HEK293T (cell line): Measurements from ENCODE around the gene LAMC2.
A peak's percentile ranks its signal among the peaks of the same experiment; 100 is the strongest.

Source experiments
- CTCF ChIA-PET: fragments of 350-600 bp; formaldehyde crosslinking; extraction: SDS; loops from one replicate; lab custom pipeline; 2021; ENCODE audit warnings: antibody characterized with exemption, inconsistent platforms; lab: Yijun Ruan, JAX
- POLR2A ChIA-PET: fragments of 350-600 bp; formaldehyde crosslinking; extraction: SDS; loops from one replicate; lab custom pipeline; 2020; ENCODE audit warnings: antibody characterized with exemption, inconsistent platforms; lab: Yijun Ruan, JAX
- DNase-seq: peaks from one replicate; pipeline ENCODE4 v3.0.0; 2012; ENCODE audit warnings: mixed read lengths; ENCODE audit errors: extremely low spot score
- ARNT ChIP-seq: fragments of 450-650 bp; IDR thresholded peaks from 2 replicates; pipeline ENCODE4 v1.6.1; 2017; ENCODE audit warnings: mild to moderate bottlenecking
- BHLHE40 ChIP-seq: fragments of 450-650 bp; IDR thresholded peaks from 2 replicates; pipeline ENCODE4 v1.6.1; 2016; ENCODE audit warnings: mild to moderate bottlenecking, moderate library complexity, borderline replicate concordance
- CTBP1 ChIP-seq: fragments of 450-650 bp; IDR thresholded peaks from 2 replicates; pipeline ENCODE4 v1.6.1; 2016; ENCODE audit warnings: borderline replicate concordance
- ELF4 ChIP-seq: fragments of 450-650 bp; IDR thresholded peaks from 2 replicates; pipeline ENCODE4 v1.6.1; 2017; ENCODE audit warnings: antibody characterized with exemption
- FOXA1 ChIP-seq: fragments of 450-650 bp; IDR thresholded peaks from 2 replicates; pipeline ENCODE4 v1.6.1; 2016; ENCODE audit warnings: mild to moderate bottlenecking
- FOXK2 ChIP-seq: fragments of 450-650 bp; IDR thresholded peaks from 2 replicates; pipeline ENCODE4 v1.6.1; 2016; ENCODE audit warnings: mild to moderate bottlenecking
- FOXM1 ChIP-seq: fragments of 450-650 bp; IDR thresholded peaks from 2 replicates; pipeline ENCODE4 v1.6.1; 2017; ENCODE audit warnings: mild to moderate bottlenecking, borderline replicate concordance
- HDGF ChIP-seq: fragments of 450-650 bp; IDR thresholded peaks from 2 replicates; pipeline ENCODE4 v1.6.1; 2017; ENCODE audit warnings: antibody characterized with exemption, borderline replicate concordance
- L3MBTL2 ChIP-seq: fragments of 450-650 bp; conservative IDR thresholded peaks from 2 replicates; pipeline ENCODE4 v1.6.1; 2016; ENCODE audit warnings: mild to moderate bottlenecking
- LEF1 ChIP-seq: fragments of 450-650 bp; IDR thresholded peaks from 2 replicates; pipeline ENCODE4 v1.6.1; 2017; ENCODE audit warnings: mild to moderate bottlenecking, borderline replicate concordance
- NFRKB ChIP-seq: fragments of 450-650 bp; IDR thresholded peaks from 2 replicates; pipeline ENCODE4 v1.6.1; 2016; ENCODE audit warnings: mild to moderate bottlenecking, moderate library complexity
- SP1 ChIP-seq: fragments of 450-650 bp; IDR thresholded peaks from 2 replicates; pipeline ENCODE4 v1.6.1; 2017
- SUZ12 ChIP-seq: fragments of 450-650 bp; IDR thresholded peaks from 2 replicates; pipeline ENCODE4 v1.6.1; 2016; ENCODE audit warnings: mild to moderate bottlenecking
- TARDBP ChIP-seq: fragments of 450-650 bp; IDR thresholded peaks from 2 replicates; pipeline ENCODE4 v1.6.1; 2016
- ZNF384 ChIP-seq: fragments of 450-650 bp; IDR thresholded peaks from 2 replicates; pipeline ENCODE4 v1.6.1; 2016
- TF ChIP-seq, protein P1 (sequence below): fragments of 450-650 bp; IDR thresholded peaks from 2 replicates; pipeline ENCODE4 v1.6.1; 2016

LAMC2 gene

GRCh38 chr1:183185941-183186490, at the start of gene LAMC2:
TSS of gene LAMC2 (plus strand) at chr1:183186264. CDS start at chr1:183186353, 89 bp downstream.
- ChIA-PET CTCF (no interaction called here), POLR2A (interaction anchor here (0.6 kb wide), 1 partner anchor 49 kb away, joined by 3 read pairs; no protein-coding TSS in a partner anchor)
- TF ChIP-seq BHLHE40 (no peak), LEF1 (no peak), ARNT (no peak), FOXM1 (no peak), NFRKB (no peak), FOXK2 (no peak), L3MBTL2 (no peak), TARDBP (no peak), SUZ12 (no peak), FOXA1 (no peak), CTBP1 (no peak)
- TF ChIP-seq, protein P1, sequence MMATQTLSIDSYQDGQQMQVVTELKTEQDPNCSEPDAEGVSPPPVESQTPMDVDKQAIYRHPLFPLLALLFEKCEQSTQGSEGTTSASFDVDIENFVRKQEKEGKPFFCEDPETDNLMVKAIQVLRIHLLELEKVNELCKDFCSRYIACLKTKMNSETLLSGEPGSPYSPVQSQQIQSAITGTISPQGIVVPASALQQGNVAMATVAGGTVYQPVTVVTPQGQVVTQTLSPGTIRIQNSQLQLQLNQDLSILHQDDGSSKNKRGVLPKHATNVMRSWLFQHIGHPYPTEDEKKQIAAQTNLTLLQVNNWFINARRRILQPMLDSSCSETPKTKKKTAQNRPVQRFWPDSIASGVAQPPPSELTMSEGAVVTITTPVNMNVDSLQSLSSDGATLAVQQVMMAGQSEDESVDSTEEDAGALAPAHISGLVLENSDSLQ: no peak
- DNase-seq: peak; percentile 52

DNA sequence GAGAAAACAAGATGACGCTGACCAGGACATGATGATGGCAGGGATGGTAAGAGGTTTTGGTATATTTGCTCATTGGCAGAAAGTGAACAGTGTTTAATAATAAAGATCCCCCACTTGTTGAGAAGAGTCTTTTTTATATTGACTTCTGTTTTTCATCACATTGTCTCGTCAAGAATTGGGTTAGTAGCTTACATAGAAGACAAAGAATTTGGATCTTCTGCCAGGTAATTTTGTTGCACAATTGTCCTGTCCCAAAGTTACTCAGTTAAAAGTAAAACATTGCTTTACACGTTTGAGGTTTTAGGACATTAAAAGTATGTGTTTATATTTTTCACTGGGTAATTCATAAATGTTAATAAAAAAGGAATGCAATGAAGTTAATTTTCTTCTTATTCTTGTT, 48.3 kb upstream of the LAMC2 start:
- TF ChIP-seq FOXA1: no peak
- TF ChIP-seq LEF1: no peak
- POLR2A ChIA-PET: no interaction called here
- CTCF ChIA-PET: no interaction called here
- no peak for DNase-seq

DNA sequence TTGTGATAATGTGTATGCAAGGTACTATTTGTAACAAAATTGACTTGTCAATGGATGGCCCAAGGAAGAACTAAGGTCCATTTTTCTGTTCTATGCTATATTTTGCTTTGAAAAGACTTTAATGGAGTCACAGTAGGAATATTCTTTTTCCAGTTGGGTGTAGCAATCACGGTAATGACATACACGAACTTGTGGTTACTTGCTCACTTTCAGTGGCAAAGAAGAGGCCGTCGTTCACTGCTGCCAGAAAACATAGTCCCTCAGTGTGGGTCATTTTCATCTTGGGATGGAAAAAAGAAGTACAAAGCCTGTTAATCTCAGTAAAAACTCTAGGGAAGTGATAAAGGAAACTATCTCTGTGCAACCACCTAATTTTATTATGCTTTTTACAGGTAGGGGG, 47.8 kb upstream of the LAMC2 start:
- ChIA-PET CTCF (no interaction called here), POLR2A (no interaction called here)
- no peak for TF ChIP-seq FOXM1
- TF ChIP-seq BHLHE40: no peak
- TF ChIP-seq LEF1: no peak
- TF ChIP-seq ARNT: no peak
- TF ChIP-seq, protein P1: no peak
- DNase-seq: no peak

GRCh38 chr1:183139281-183139942, 46.7 kb upstream of the LAMC2 start:
- no peak for DNase-seq
- POLR2A ChIA-PET: interaction anchor here (1.0 kb wide), 1 partner anchor 9 kb away, joined by 3 read pairs; no protein-coding TSS in a partner anchor
- CTCF ChIA-PET: no interaction called here
- TF ChIP-seq ARNT (no peak), NFRKB (no peak), L3MBTL2 (no peak), FOXA1 (no peak)
- TF ChIP-seq, protein P1: no peak

GRCh38 chr1:183140633-183141032, 45.4 kb upstream of the LAMC2 start:
- ChIA-PET POLR2A (interaction anchor here (1.0 kb wide), 1 partner anchor 8 kb away, joined by 3 read pairs; no protein-coding TSS in a partner anchor), CTCF (no interaction called here)
- no peak for DNase-seq
- TF ChIP-seq ARNT: no peak
- no peak for TF ChIP-seq FOXK2
- TF ChIP-seq HDGF: no peak
- no peak for TF ChIP-seq L3MBTL2
- no peak for TF ChIP-seq ZNF384
- TF ChIP-seq FOXM1: no peak
- TF ChIP-seq TARDBP: no peak
- no peak for TF ChIP-seq FOXA1
- TF ChIP-seq SUZ12: no peak
- TF ChIP-seq, protein P1: no peak
- no peak for TF ChIP-seq NFRKB
- no peak for TF ChIP-seq ELF4
- no peak for TF ChIP-seq SP1
- no peak for TF ChIP-seq CTBP1
- TF ChIP-seq LEF1: no peak

GRCh38 chr1:183142171-183142570, 43.9 kb upstream of the LAMC2 start:
- no peak for TF ChIP-seq BHLHE40
- no peak for TF ChIP-seq LEF1
- no peak for TF ChIP-seq HDGF
- TF ChIP-seq ARNT: no peak
- no peak for TF ChIP-seq FOXK2
- no peak for TF ChIP-seq ELF4
- no peak for TF ChIP-seq FOXA1
- no peak for TF ChIP-seq SP1
- no peak for TF ChIP-seq TARDBP
- TF ChIP-seq, protein P1: no peak
- TF ChIP-seq CTBP1: no peak
- no peak for TF ChIP-seq L3MBTL2
- TF ChIP-seq SUZ12: no peak
- TF ChIP-seq NFRKB: no peak
- TF ChIP-seq ZNF384: no peak
- no peak for TF ChIP-seq FOXM1
- no peak for DNase-seq
- ChIA-PET CTCF (interaction anchor here (1.0 kb wide), 1 partner anchor 86 kb away, joined by 4 read pairs; no protein-coding TSS in a partner anchor), POLR2A (interaction anchor here (1.0 kb wide), 1 partner anchor 93 kb away, joined by 3 read pairs; no protein-coding TSS in a partner anchor)
